Measurements from ENCODE around the gene CHCHD6. TPM values are rescaled to one million over a fixed set of nuclear protein-coding genes. Genes with fewer than 3 reads are reported as not detected.
A peak's percentile ranks its signal among the peaks of the same experiment; 100 is the strongest.

Gene CHCHD6
- total and polyA plus RNA-seq, 12 donors: 5.2 to 27.0 (median 10.2) TPM

GRCh38 chr3:126679318-126679751, 24.7 kb upstream of the CHCHD6 start:
- Histone ChIP-seq H3K4me3 (no peak overlapping the region), H3K27ac (no peak overlapping the region), H3K4me1 (peaks cover 0 to 11% (median 7%) of the 10 kb centered on the region in 9 donors), H3K9me3 (peaks cover 0 to 6% (median 0%) of the 10 kb centered on the region in 11 donors), H3K36me3 (no peaks in the 10 kb centered on the region), H3K27me3 (peaks cover 0 to 33% (median 13%) of the 10 kb centered on the region in 7 donors)
- 2 to 3% methylated on average over 20 of the region's 20 CpGs for whole genome bisulfite sequencing, 2 donors
- intact Hi-C loops (cut with DNase I): loop anchor here (2.0 to 10.0 kb wide), 15 partner anchors 68 to 868 kb away; partner anchors contain the start of gene PLXNA1 (in 3 of the 10)
- ATAC-seq: peak; percentile 77 to 95 (median 90)
- peak; percentile 87 to 99 (median 97) for TF ChIP-seq CTCF (IDR thresholded peaks at IDR 0.05)
- peak; percentile 74 to 84 for DNase-seq

GRCh38 chr3:126679831-126680666, 24.0 kb upstream of the CHCHD6 start:
- Histone ChIP-seq H3K27me3 (peaks cover 0 to 33% (median 13%) of the 10 kb centered on the region in 7 donors), H3K36me3 (no peaks in the 10 kb centered on the region), H3K27ac (no peak overlapping the region), H3K4me1 (peaks cover 0 to 17% (median 7%) of the 10 kb centered on the region in 9 donors), H3K9me3 (no peaks in the 10 kb centered on the region), H3K4me3 (no peak overlapping the region)
- intact Hi-C loops (cut with DNase I): loop anchor here (2.0 to 10.0 kb wide), 17 partner anchors 67 to 867 kb away; partner anchors contain the start of gene PLXNA1 (in 5 of the 10)
- TF ChIP-seq CTCF (IDR thresholded peaks at IDR 0.05): no peak
- DNase-seq: no peak
- ATAC-seq: no peak
- WGBS, 2 donors: 80 to 85% methylated on average over 11 of the region's 11 CpGs

DNA sequence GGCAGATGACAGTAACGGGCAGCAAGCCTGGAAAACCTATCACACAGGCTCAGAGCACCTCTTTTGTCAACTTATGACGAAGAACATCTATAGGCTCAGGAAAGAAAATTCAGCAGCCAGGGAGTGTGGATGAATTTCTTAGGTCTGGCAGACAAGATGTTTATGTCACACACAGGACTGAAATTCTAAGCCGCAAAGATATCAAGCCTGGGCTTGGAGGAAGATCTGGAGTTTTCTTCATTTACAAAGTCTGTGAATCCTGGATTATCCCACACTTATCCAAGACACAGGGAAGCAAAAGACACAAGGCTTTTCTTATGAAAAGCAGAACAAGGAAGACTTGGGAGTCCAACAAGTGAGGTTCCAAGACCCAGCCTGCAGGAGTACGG, 23.4 kb upstream of the CHCHD6 start:
- TF ChIP-seq CTCF (IDR thresholded peaks at IDR 0.05): no peak
- Histone ChIP-seq H3K27me3 (peaks cover 0 to 33% (median 13%) of the 10 kb centered on the region in 7 donors), H3K4me3 (no peak overlapping the region), H3K36me3 (no peaks in the 10 kb centered on the region), H3K9me3 (no peaks in the 10 kb centered on the region), H3K4me1 (peaks cover 0 to 17% (median 7%) of the 10 kb centered on the region in 9 donors), H3K27ac (no peak overlapping the region)
- no peak for DNase-seq
- no peak for ATAC-seq
- intact Hi-C loops (cut with DNase I): loop anchor here in 7 of 10 donors (2.0 to 10.0 kb wide), 8 partner anchors 70 to 864 kb away; partner anchors contain the start of gene PLXNA1 (in 2 of the 7)
- WGBS, 2 donors: 80 to 82% methylated on average over 4 of the region's 4 CpGs

GRCh38 chr3:126682009-126682408, 22.0 kb upstream of the CHCHD6 start:
- no peak overlapping the region for H3K27ac ChIP-seq
- WGBS, 2 donors: 78 to 88% methylated on average over 2 of the region's 2 CpGs
- ATAC-seq: no peak
- intact Hi-C loops (cut with DNase I): loop anchor here in 6 of 10 donors (5.0 to 10.0 kb wide), 6 partner anchors 303 to 863 kb away; partner anchors contain the start of gene PLXNA1 (in 2 of the 6)
- no peak overlapping the region for H3K4me3 ChIP-seq
- peaks cover 0 to 17% (median 7%) of the 10 kb centered on the region in 9 donors for H3K4me1 ChIP-seq
- H3K9me3 ChIP-seq: no peaks in the 10 kb centered on the region
- DNase-seq: no peak
- H3K36me3 ChIP-seq: no peaks in the 10 kb centered on the region
- H3K27me3 ChIP-seq: peaks cover 0 to 23% (median 13%) of the 10 kb centered on the region in 7 donors
- TF ChIP-seq CTCF (IDR thresholded peaks at IDR 0.05): no peak

Data from heart right ventricle (tissue), 16 donors.